Panc1 (cell line): Measurements from ENCODE around the gene SLC4A9. TPM values are rescaled to one million over a fixed set of nuclear protein-coding genes. Genes with fewer than 3 reads are reported as not detected.

Experiments
- ATAC-seq: fragments of 200-7000 bp; cut with Tn5 transposase; 2 replicates; pipeline ENCODE4 v1.9.1; 2020; ENCODE audit warnings: mild to moderate bottlenecking, moderate library complexity
- BruUV-seq: library from RNA; stranded (reverse); fragments of 400-500 nt; replicated peaks from 2 replicates; lab custom pipeline; 2021; lab: Mats Ljungman, UMichigan
- CTCF ChIA-PET: fragments of 300-600 bp; sonication (Branson Sonifier 250); formaldehyde crosslinking; loops from one replicate; lab custom pipeline; 2022; ENCODE audit warnings: antibody characterized with exemption; lab: Charles Lee
- POLR2A ChIA-PET: fragments of 300-600 bp; sonication (Branson Sonifier 250); formaldehyde crosslinking; loops from one replicate; lab custom pipeline; 2022; ENCODE audit warnings: antibody characterized with exemption; lab: Charles Lee
- DNase-seq: peaks from one replicate; pipeline ENCODE4 v3.0.0-alpha.2; 2010; ENCODE audit warnings: low read depth, low spot score
- H3K27ac ChIP-seq: 2 replicates; pipeline ENCODE4 v1.5.1; 2011; ENCODE audit warnings: mild to moderate bottlenecking, low read length, inconsistent platforms
- H3K27me3 ChIP-seq: fragments of 200-500 bp; sonication (Bioruptor generic); 2 replicates; pipeline ENCODE4 v1.6.0; 2014; ENCODE audit warnings: low read length, inconsistent platforms; ENCODE audit not compliant: control insufficient read depth, insufficient read depth
- H3K36me3 ChIP-seq: fragments of 200-500 bp; sonication (Bioruptor generic); 2 replicates; pipeline ENCODE4 v1.5.1; 2014; ENCODE audit warnings: inconsistent platforms, mild to moderate bottlenecking, low read length, moderate library complexity; ENCODE audit not compliant: control insufficient read depth, insufficient read depth
- H3K4me1 ChIP-seq: 2 replicates; pipeline ENCODE4 v1.5.1; 2011; ENCODE audit warnings: inconsistent platforms, mild to moderate bottlenecking, low read length, moderate library complexity; ENCODE audit not compliant: control insufficient read depth, insufficient read depth
- H3K4me3 ChIP-seq, 2 experiments: 2 replicates each; pipeline ENCODE4 v1.5.1; 2011 to 2012; ENCODE audit warnings: low read depth in 2 of 2, low read length in 2 of 2, mild to moderate bottlenecking in 2 of 2, inconsistent platforms in 1 of 2, moderate library complexity in 1 of 2
- H3K9me3 ChIP-seq: fragments of 200-500 bp; sonication (Bioruptor generic); 2 replicates; pipeline ENCODE4 v1.5.1; 2014; ENCODE audit warnings: low read depth, mild to moderate bottlenecking, inconsistent platforms, low read length, moderate library complexity; ENCODE audit not compliant: control insufficient read depth, insufficient read depth
- POLR2AphosphoS5 ChIP-seq: IDR thresholded peaks from 2 replicates; pipeline ENCODE4 v1.6.1; 2012; ENCODE audit warnings: mild to moderate bottlenecking, low read depth, low read length, moderate library complexity
- SIN3A ChIP-seq: IDR thresholded peaks from 2 replicates; pipeline ENCODE4 v1.6.1; 2012; ENCODE audit warnings: low read depth, mild to moderate bottlenecking, low read length, moderate library complexity, borderline replicate concordance; ENCODE audit not compliant: insufficient read depth
- TCF7L2 ChIP-seq: IDR thresholded peaks from 2 replicates; pipeline ENCODE4 v1.6.1; 2011; ENCODE audit warnings: mild to moderate bottlenecking, low read depth, low read length, inconsistent platforms
- in situ Hi-C: cut with HindIII; loops from 2 replicates; pipeline ENCODE4 v1.10.0; 2016; ENCODE audit warnings: low sequenced_read_pairs, low pct_unique_long_range_greater_than_20kb
- intact Hi-C: fragments of 100-400 bp; cut with micrococcal nuclease; formaldehyde crosslinking; loops from one replicate; pipeline ENCODE4 v1.10.0; 2022; ENCODE audit not compliant: unreplicated experiment
- total RNA-seq: library from RNA; stranded (reverse); gene quantifications from one replicate; pipeline ENCODE4 v1.2.1, GENCODE V29; 2021; ENCODE audit not compliant: unreplicated experiment
- TF ChIP-seq, protein P1 (sequence below), 2 experiments: IDR thresholded peaks; 2 replicates each; pipeline ENCODE4 v1.6.1; 2011 to 2012; ENCODE audit warnings: low read depth in 2 of 2, control low read depth in 1 of 2, low read length in 1 of 2, mild to moderate bottlenecking in 1 of 2, moderate library complexity in 1 of 2; ENCODE audit not compliant: insufficient read depth in 1 of 2
- TF ChIP-seq, protein P2 (sequence below): fragments of 450-650 bp; IDR thresholded peaks from 2 replicates; pipeline ENCODE4 v1.5.1; 2017; ENCODE audit warnings: mild to moderate bottlenecking

SLC4A9 gene
- total RNA-seq, 1 experiment from 2014 or later = not detected

GRCh38 chr5:140366589-140367255 lies 6.7 kb downstream of the SLC4A9 start:
- CTCF ChIA-PET = interaction anchor here (0.6 to 1.1 kb wide), 3 partner anchors 28 to 208 kb away, joined by 3 to 6 read pairs (median 4); no protein-coding TSS in a partner anchor
- Histone ChIP-seq H3K4me1 (no peaks in the 10 kb centered on the region), H3K27ac (no peak overlapping the region), H3K9me3 (no peaks in the 10 kb centered on the region), H3K27me3 (no peaks in the 10 kb centered on the region), H3K4me3 (no peak overlapping the region), H3K36me3 (no peaks in the 10 kb centered on the region)
- POLR2A ChIA-PET = no interaction called here
- intact Hi-C loops = no loop called here
- BruUV-seq = no TSS peak
- no peak for DNase-seq
- in situ Hi-C loops = no loop called here
- TF ChIP-seq, protein P1, sequence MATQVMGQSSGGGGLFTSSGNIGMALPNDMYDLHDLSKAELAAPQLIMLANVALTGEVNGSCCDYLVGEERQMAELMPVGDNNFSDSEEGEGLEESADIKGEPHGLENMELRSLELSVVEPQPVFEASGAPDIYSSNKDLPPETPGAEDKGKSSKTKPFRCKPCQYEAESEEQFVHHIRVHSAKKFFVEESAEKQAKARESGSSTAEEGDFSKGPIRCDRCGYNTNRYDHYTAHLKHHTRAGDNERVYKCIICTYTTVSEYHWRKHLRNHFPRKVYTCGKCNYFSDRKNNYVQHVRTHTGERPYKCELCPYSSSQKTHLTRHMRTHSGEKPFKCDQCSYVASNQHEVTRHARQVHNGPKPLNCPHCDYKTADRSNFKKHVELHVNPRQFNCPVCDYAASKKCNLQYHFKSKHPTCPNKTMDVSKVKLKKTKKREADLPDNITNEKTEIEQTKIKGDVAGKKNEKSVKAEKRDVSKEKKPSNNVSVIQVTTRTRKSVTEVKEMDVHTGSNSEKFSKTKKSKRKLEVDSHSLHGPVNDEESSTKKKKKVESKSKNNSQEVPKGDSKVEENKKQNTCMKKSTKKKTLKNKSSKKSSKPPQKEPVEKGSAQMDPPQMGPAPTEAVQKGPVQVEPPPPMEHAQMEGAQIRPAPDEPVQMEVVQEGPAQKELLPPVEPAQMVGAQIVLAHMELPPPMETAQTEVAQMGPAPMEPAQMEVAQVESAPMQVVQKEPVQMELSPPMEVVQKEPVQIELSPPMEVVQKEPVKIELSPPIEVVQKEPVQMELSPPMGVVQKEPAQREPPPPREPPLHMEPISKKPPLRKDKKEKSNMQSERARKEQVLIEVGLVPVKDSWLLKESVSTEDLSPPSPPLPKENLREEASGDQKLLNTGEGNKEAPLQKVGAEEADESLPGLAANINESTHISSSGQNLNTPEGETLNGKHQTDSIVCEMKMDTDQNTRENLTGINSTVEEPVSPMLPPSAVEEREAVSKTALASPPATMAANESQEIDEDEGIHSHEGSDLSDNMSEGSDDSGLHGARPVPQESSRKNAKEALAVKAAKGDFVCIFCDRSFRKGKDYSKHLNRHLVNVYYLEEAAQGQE (IDR thresholded peaks at IDR 0.05; ENCODE audit: insufficient read depth in 1 of 2, low read depth in 2 of 2, low read length in 1 of 2) = no peak
- TF ChIP-seq TCF7L2 (no peak), POLR2AphosphoS5 (no peak), SIN3A (no peak)
- TF ChIP-seq, protein P2, sequence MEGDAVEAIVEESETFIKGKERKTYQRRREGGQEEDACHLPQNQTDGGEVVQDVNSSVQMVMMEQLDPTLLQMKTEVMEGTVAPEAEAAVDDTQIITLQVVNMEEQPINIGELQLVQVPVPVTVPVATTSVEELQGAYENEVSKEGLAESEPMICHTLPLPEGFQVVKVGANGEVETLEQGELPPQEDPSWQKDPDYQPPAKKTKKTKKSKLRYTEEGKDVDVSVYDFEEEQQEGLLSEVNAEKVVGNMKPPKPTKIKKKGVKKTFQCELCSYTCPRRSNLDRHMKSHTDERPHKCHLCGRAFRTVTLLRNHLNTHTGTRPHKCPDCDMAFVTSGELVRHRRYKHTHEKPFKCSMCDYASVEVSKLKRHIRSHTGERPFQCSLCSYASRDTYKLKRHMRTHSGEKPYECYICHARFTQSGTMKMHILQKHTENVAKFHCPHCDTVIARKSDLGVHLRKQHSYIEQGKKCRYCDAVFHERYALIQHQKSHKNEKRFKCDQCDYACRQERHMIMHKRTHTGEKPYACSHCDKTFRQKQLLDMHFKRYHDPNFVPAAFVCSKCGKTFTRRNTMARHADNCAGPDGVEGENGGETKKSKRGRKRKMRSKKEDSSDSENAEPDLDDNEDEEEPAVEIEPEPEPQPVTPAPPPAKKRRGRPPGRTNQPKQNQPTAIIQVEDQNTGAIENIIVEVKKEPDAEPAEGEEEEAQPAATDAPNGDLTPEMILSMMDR = no peak
- ATAC-seq = no peak

- Histone ChIP-seq H3K36me3 (no peaks in the 10 kb centered on the region), H3K27ac (no peak overlapping the region), H3K4me1 (no peaks in the 10 kb centered on the region), H3K4me3 (no peak overlapping the region), H3K9me3 (no peaks in the 10 kb centered on the region), H3K27me3 (no peaks in the 10 kb centered on the region)
- CTCF ChIA-PET = interaction anchor here (0.6 kb wide), 1 partner anchor 209 kb away, joined by 3 read pairs; no protein-coding TSS in a partner anchor
- in situ Hi-C loops = no loop called here
- BruUV-seq = no TSS peak
- no peak for TF ChIP-seq SIN3A
- TF ChIP-seq TCF7L2 = no peak
- TF ChIP-seq POLR2AphosphoS5 = no peak
- TF ChIP-seq, protein P1 (IDR thresholded peaks at IDR 0.05; ENCODE audit: insufficient read depth in 1 of 2, low read depth in 2 of 2, low read length in 1 of 2) = no peak
- POLR2A ChIA-PET = no interaction called here
- DNase-seq (no peak), ATAC-seq (no peak)
- intact Hi-C loops = no loop called here
These were observed 7.4 kb downstream of the SLC4A9 start for GRCh38 chr5:140367256-140368013.
